Activated CD8-positive, alpha-beta T cell treated with anti-CD3 and anti-CD28 coated beads, Interleukin-2, amount 10 ng/mL, durations not matched to agents 7 days and 5 days (primary cell): ENCODE results near the gene CLEC16A. TPM values are rescaled to one million over a fixed set of nuclear protein-coding genes. Genes with fewer than 3 reads are reported as not detected.
A peak's percentile ranks its signal among the peaks of the same experiment; 100 is the strongest.
"Not testable (repeated sequence)": the region's sequence is repeated elsewhere in the genome, so short reads cannot be mapped to it uniquely, and the experiment has no call there.

ENCODE experiments used
- ATAC-seq: fragments of 150-1000 bp; cut with Tn5 transposase; one replicate; pipeline ENCODE4 v1.10.0; 2021; ENCODE audit warnings: moderate library complexity
- CTCF ChIA-PET: fragments of 350-600 bp; sonication (Branson Sonifier 250); formaldehyde crosslinking; loops from one replicate; lab custom pipeline; 2021; ENCODE audit warnings: antibody characterized with exemption; lab: Charles Lee
- POLR2A ChIA-PET: fragments of 350-600 bp; sonication (Branson Sonifier 250); formaldehyde crosslinking; loops from one replicate; lab custom pipeline; 2021; ENCODE audit warnings: antibody characterized with exemption; lab: Charles Lee
- DNase-seq: peaks from one replicate; pipeline ENCODE4 v3.0.0-alpha.2; 2020
- H3K27ac Mint-ChIP-seq: one replicate; pipeline ENCODE4 v1.8.0; 2021; ENCODE audit warnings: mild to moderate bottlenecking, mixed read lengths
- H3K27me3 Mint-ChIP-seq: one replicate; pipeline ENCODE4 v1.8.0; 2021; ENCODE audit warnings: low read depth, mixed read lengths
- H3K36me3 Mint-ChIP-seq: one replicate; pipeline ENCODE4 v1.8.0; 2021; ENCODE audit warnings: low read depth, mixed read lengths
- H3K4me1 Mint-ChIP-seq: one replicate; pipeline ENCODE4 v1.8.0; 2021; ENCODE audit warnings: low read depth, mixed read lengths
- H3K4me3 Mint-ChIP-seq: one replicate; pipeline ENCODE4 v1.8.0; 2021; ENCODE audit warnings: mild to moderate bottlenecking, mixed read lengths
- H3K9me3 Mint-ChIP-seq: one replicate; pipeline ENCODE4 v1.8.0; 2022; ENCODE audit warnings: mixed read lengths; ENCODE audit not compliant: insufficient read depth
- total RNA-seq, 2 experiments: library from RNA; stranded (reverse); gene quantifications; one replicate each; pipeline ENCODE4 v1.2.3, GENCODE V29; 2021

Gene CLEC16A
- total RNA-seq, 2 experiments from 2014 or later: 32.8 to 38.5 TPM

GRCh38 chr16:10927497-10928112 is 16.8 kb upstream of the CLEC16A start:
- H3K4me3 Mint-ChIP-seq: no peak overlapping the region
- peaks cover 35% of the 10 kb centered on the region for H3K36me3 Mint-ChIP-seq
- no peak for DNase-seq
- ATAC-seq: no peak
- H3K4me1 Mint-ChIP-seq: peaks cover 12% of the 10 kb centered on the region
- H3K27me3 Mint-ChIP-seq: no peaks in the 10 kb centered on the region
- ChIA-PET POLR2A (interaction anchor here (1.2 kb wide), 1 partner anchor 10 kb away, joined by 3 read pairs; no protein-coding TSS in a partner anchor), CTCF (interaction anchor here (0.9 to 3.4 kb wide), 2 partner anchors 9 to 191 kb away, joined by 3 to 11 read pairs; no protein-coding TSS in a partner anchor)
- H3K9me3 Mint-ChIP-seq: no peaks in the 10 kb centered on the region
- no peak overlapping the region for H3K27ac Mint-ChIP-seq

- Mint-ChIP-seq H3K36me3 (peaks cover 41% of the 10 kb centered on the region), H3K4me1 (peaks cover 26% of the 10 kb centered on the region)
- ATAC-seq, DNase-seq, POLR2A ChIA-PET, H3K27me3 Mint-ChIP-seq, H3K9me3 Mint-ChIP-seq, H3K27ac Mint-ChIP-seq, H3K4me3 Mint-ChIP-seq: not testable (repeated sequence)
- CTCF ChIA-PET: interaction anchor here (3.4 kb wide), 1 partner anchor 10 kb away, joined by 11 read pairs; no protein-coding TSS in a partner anchor
Observed at GRCh38 chr16:10929097-10929496, 15.3 kb upstream of the CLEC16A start.

- DNase-seq (no peak), ATAC-seq (no peak)
- Mint-ChIP-seq H3K27me3 (no peaks in the 10 kb centered on the region), H3K27ac (peak overlapping the region; percentile 31), H3K9me3 (no peaks in the 10 kb centered on the region), H3K4me3 (no peak overlapping the region), H3K36me3 (peaks cover 40% of the 10 kb centered on the region), H3K4me1 (peaks cover 36% of the 10 kb centered on the region)
- ChIA-PET CTCF (interaction anchor here (1.2 to 1.6 kb wide), 2 partner anchors 11 to 415 kb away, joined by 4 to 8 read pairs; no protein-coding TSS in a partner anchor), POLR2A (no interaction called here)
Observed at GRCh38 chr16:10929853-10930754, 14.3 kb upstream of the CLEC16A start.

- ATAC-seq: no peak
- Mint-ChIP-seq H3K27ac (no peak overlapping the region), H3K9me3 (no peaks in the 10 kb centered on the region), H3K36me3 (peaks cover 43% of the 10 kb centered on the region), H3K4me3 (no peak overlapping the region), H3K27me3 (no peaks in the 10 kb centered on the region), H3K4me1 (peaks cover 42% of the 10 kb centered on the region)
- ChIA-PET POLR2A (no interaction called here), CTCF (interaction anchor here (1.2 to 1.6 kb wide), 2 partner anchors 12 to 416 kb away, joined by 4 to 8 read pairs; no protein-coding TSS in a partner anchor)
- DNase-seq: no peak
Observed at GRCh38 chr16:10930755-10931093, 13.6 kb upstream of the CLEC16A start.

GRCh38 chr16:10931134-10931533 is 13.2 kb upstream of the CLEC16A start:
- no peak for ATAC-seq
- ChIA-PET POLR2A (no interaction called here), CTCF (interaction anchor here (1.2 to 1.6 kb wide), 2 partner anchors 12 to 416 kb away, joined by 4 to 8 read pairs; no protein-coding TSS in a partner anchor)
- Mint-ChIP-seq H3K36me3 (peaks cover 46% of the 10 kb centered on the region), H3K27me3 (no peaks in the 10 kb centered on the region), H3K27ac (no peak overlapping the region), H3K4me1 (peaks cover 46% of the 10 kb centered on the region), H3K4me3 (no peak overlapping the region), H3K9me3 (no peaks in the 10 kb centered on the region)
- no peak for DNase-seq

GRCh38 chr16:10931977-10932632 is 12.3 kb upstream of the CLEC16A start:
- Mint-ChIP-seq H3K27me3 (no peaks in the 10 kb centered on the region), H3K4me3 (no peak overlapping the region), H3K36me3 (peaks cover 50% of the 10 kb centered on the region), H3K27ac (no peak overlapping the region), H3K9me3 (no peaks in the 10 kb centered on the region), H3K4me1 (peaks cover 56% of the 10 kb centered on the region)
- ATAC-seq (no peak), DNase-seq (no peak)
- ChIA-PET POLR2A (no interaction called here), CTCF (interaction anchor here (1.8 kb wide), 1 partner anchor 13 kb away, joined by 7 read pairs; no protein-coding TSS in a partner anchor)

GRCh38 chr16:10932959-10933710 is 11.2 kb upstream of the CLEC16A start:
- H3K36me3 Mint-ChIP-seq: peaks cover 46% of the 10 kb centered on the region
- no peak for ATAC-seq
- POLR2A ChIA-PET: no interaction called here

GRCh38 chr16:10933865-10934264 is 10.5 kb upstream of the CLEC16A start:
- ChIA-PET CTCF (no interaction called here), POLR2A (no interaction called here)
- Mint-ChIP-seq H3K27me3 (no peaks in the 10 kb centered on the region), H3K36me3 (peaks cover 53% of the 10 kb centered on the region), H3K9me3 (no peaks in the 10 kb centered on the region), H3K4me3 (no peak overlapping the region), H3K27ac (peak overlapping the region; percentile 64), H3K4me1 (peaks cover 74% of the 10 kb centered on the region)
- no peak for DNase-seq
- no peak for ATAC-seq

More at GRCh38 chr16:10932959-10933710, 11.2 kb upstream of the CLEC16A start:
- Mint-ChIP-seq H3K4me3 (no peak overlapping the region), H3K27ac (peak overlapping the region; percentile 64), H3K9me3 (no peaks in the 10 kb centered on the region), H3K27me3 (no peaks in the 10 kb centered on the region), H3K4me1 (peaks cover 66% of the 10 kb centered on the region)
- CTCF ChIA-PET: interaction anchor here (1.8 kb wide), 1 partner anchor 14 kb away, joined by 7 read pairs; no protein-coding TSS in a partner anchor
- DNase-seq: no peak

- ATAC-seq (no peak), DNase-seq (no peak)
- Mint-ChIP-seq H3K27ac (no peak overlapping the region), H3K4me3 (no peak overlapping the region), H3K9me3 (no peaks in the 10 kb centered on the region), H3K36me3 (peaks cover 60% of the 10 kb centered on the region), H3K27me3 (no peaks in the 10 kb centered on the region), H3K4me1 (peaks cover 80% of the 10 kb centered on the region)
- CTCF ChIA-PET: no interaction called here
- POLR2A ChIA-PET: no interaction called here
Observed at GRCh38 chr16:10934325-10935107, 9.8 kb upstream of the CLEC16A start.

- peaks cover 84% of the 10 kb centered on the region for H3K4me1 Mint-ChIP-seq
- H3K36me3 Mint-ChIP-seq: peaks cover 61% of the 10 kb centered on the region
- DNase-seq (no peak), ATAC-seq (no peak)
- no peaks in the 10 kb centered on the region for H3K27me3 Mint-ChIP-seq
- ChIA-PET CTCF (no interaction called here), POLR2A (no interaction called here)
- no peaks in the 10 kb centered on the region for H3K9me3 Mint-ChIP-seq
- no peak overlapping the region for H3K27ac Mint-ChIP-seq
- no peak overlapping the region for H3K4me3 Mint-ChIP-seq
Observed at GRCh38 chr16:10935226-10935915, 9.0 kb upstream of the CLEC16A start.
